HEK293 (cell line): ENCODE results near the gene PHPT1.

Source experiments
- CTCF ChIA-PET: fragments of 350-600 bp; formaldehyde crosslinking; extraction: SDS; loops from one replicate; lab custom pipeline; 2021; ENCODE audit warnings: antibody characterized with exemption; lab: Yijun Ruan, JAX
- POLR2A ChIA-PET: fragments of 300-600 bp; formaldehyde crosslinking; extraction: SDS; loops from one replicate; lab custom pipeline; 2020; ENCODE audit warnings: antibody characterized with exemption, inconsistent platforms; lab: Yijun Ruan, JAX
- H3K27ac ChIP-seq: fragments of 200-500 bp; sonication (Bioruptor generic); 2 replicates; pipeline ENCODE4 v1.5.1; 2014; ENCODE audit warnings: low read depth, low read length, control low read depth, inconsistent platforms; ENCODE audit errors: extremely low read depth
- H3K36me3 ChIP-seq, 2 experiments: fragments of 200-500 bp in 1 of 2; sonication (Bioruptor generic) in 1 of 2; 1 replicate in 1 of 2; 2 replicates in 1 of 2; pipeline ENCODE4 v1.5.1; 2014 to 2017; ENCODE audit warnings: inconsistent platforms in 2 of 2, low read length in 2 of 2; ENCODE audit not compliant: control insufficient read depth in 2 of 2, insufficient read depth in 1 of 2
- H3K4me1 ChIP-seq: fragments of 200-500 bp; sonication (Bioruptor generic); 2 replicates; pipeline ENCODE4 v1.5.1; 2014; ENCODE audit warnings: mild to moderate bottlenecking, low read length, inconsistent platforms; ENCODE audit not compliant: control insufficient read depth, insufficient read depth
- H3K4me3 ChIP-seq: 2 replicates; pipeline ENCODE4 v1.5.1; 2011; ENCODE audit warnings: low read depth, mild to moderate bottlenecking, control low read depth, low read length, moderate library complexity
- H3K9me3 ChIP-seq: fragments of 200-500 bp; sonication (Bioruptor generic); 2 replicates; pipeline ENCODE4 v1.5.1; 2014; ENCODE audit warnings: low read depth, low read length, inconsistent platforms; ENCODE audit not compliant: control insufficient read depth, insufficient read depth
- EGR2 ChIP-seq: fragments of 450-650 bp; formaldehyde crosslinking; IDR thresholded peaks from 2 replicates; pipeline ENCODE4 v1.5.1; 2016; ENCODE audit warnings: low read depth, missing biosample characterization, missing genetic modification characterization
- GLIS1 ChIP-seq: fragments of 450-650 bp; formaldehyde crosslinking; IDR thresholded peaks from 2 replicates; pipeline ENCODE4 v1.5.1; 2016; ENCODE audit warnings: missing biosample characterization, missing genetic modification characterization
- GLIS2 ChIP-seq: fragments of 450-650 bp; formaldehyde crosslinking; IDR thresholded peaks from 2 replicates; pipeline ENCODE4 v1.5.1; 2016; ENCODE audit warnings: missing biosample characterization, missing genetic modification characterization
- HOXC10 ChIP-seq: sonication (generic); formaldehyde crosslinking; IDR thresholded peaks from 2 replicates; pipeline ENCODE4 v1.8.1; 2023; ENCODE audit warnings: mild to moderate bottlenecking, missing genetic modification reagents
- KLF10 ChIP-seq: fragments of 450-650 bp; IDR thresholded peaks from 2 replicates; pipeline ENCODE4 v1.5.1; 2018; ENCODE audit warnings: missing biosample characterization, mild to moderate bottlenecking, missing genetic modification characterization
- KLF8 ChIP-seq: fragments of 450-650 bp; formaldehyde crosslinking; IDR thresholded peaks from 2 replicates; pipeline ENCODE4 v1.5.1; 2016; ENCODE audit warnings: missing biosample characterization, missing genetic modification characterization
- SCRT1 ChIP-seq: fragments of 450-650 bp; formaldehyde crosslinking; IDR thresholded peaks from 2 replicates; pipeline ENCODE4 v1.5.1; 2016; ENCODE audit warnings: missing biosample characterization, missing genetic modification characterization, borderline replicate concordance
- ZEB2 ChIP-seq: fragments of 450-650 bp; formaldehyde crosslinking; IDR thresholded peaks from 2 replicates; pipeline ENCODE4 v1.5.1; 2016; ENCODE audit warnings: missing biosample characterization, missing genetic modification characterization
- ZFHX2 ChIP-seq: fragments of 450-650 bp; formaldehyde crosslinking; conservative IDR thresholded peaks from 2 replicates; pipeline ENCODE4 v1.5.1; 2016; ENCODE audit warnings: missing biosample characterization, missing genetic modification characterization
- ZFP41 ChIP-seq: fragments of 450-650 bp; formaldehyde crosslinking; IDR thresholded peaks from 2 replicates; pipeline ENCODE4 v1.5.1; 2016; ENCODE audit warnings: missing biosample characterization, missing genetic modification characterization, borderline replicate concordance
- ZNF501 ChIP-seq: fragments of 450-650 bp; formaldehyde crosslinking; IDR thresholded peaks from 2 replicates; pipeline ENCODE4 v1.5.1; 2016; ENCODE audit warnings: missing biosample characterization, missing genetic modification characterization
- ZNF561 ChIP-seq: fragments of 450-650 bp; IDR thresholded peaks from 2 replicates; pipeline ENCODE4 v1.5.1; 2018; ENCODE audit warnings: missing biosample characterization, missing genetic modification characterization, borderline replicate concordance
- ZXDB ChIP-seq: fragments of 450-650 bp; formaldehyde crosslinking; IDR thresholded peaks from 2 replicates; pipeline ENCODE4 v1.5.1; 2016; ENCODE audit warnings: missing biosample characterization, missing genetic modification characterization
- TF ChIP-seq, protein P1 (sequence below): fragments of 450-650 bp; IDR thresholded peaks from 2 replicates; pipeline ENCODE4 v1.5.1; 2018; ENCODE audit warnings: missing biosample characterization, mild to moderate bottlenecking, missing genetic modification characterization
- TF ChIP-seq, protein P2 (sequence below): fragments of 450-650 bp; formaldehyde crosslinking; IDR thresholded peaks from 2 replicates; pipeline ENCODE4 v1.5.1; 2017; ENCODE audit warnings: missing biosample characterization, missing genetic modification characterization
- TF ChIP-seq, protein P3 (sequence below): fragments of 450-650 bp; formaldehyde crosslinking; IDR thresholded peaks from 2 replicates; pipeline ENCODE4 v1.5.1; 2016; ENCODE audit warnings: missing biosample characterization, missing genetic modification characterization
- TF ChIP-seq, protein P4 (sequence below): fragments of 450-650 bp; formaldehyde crosslinking; optimal IDR thresholded peaks from 2 replicates; pipeline ENCODE3; 2016; ENCODE audit warnings: missing biosample characterization, mild to moderate bottlenecking, missing genetic modification characterization
- TF ChIP-seq, protein P5 (sequence below): fragments of 450-650 bp; formaldehyde crosslinking; IDR thresholded peaks from 2 replicates; pipeline ENCODE4 v1.5.1; 2017; ENCODE audit warnings: missing biosample characterization, missing genetic modification characterization
- TF ChIP-seq, protein P6 (sequence below): fragments of 450-650 bp; formaldehyde crosslinking; IDR thresholded peaks from 2 replicates; pipeline ENCODE4 v1.5.1; 2016; ENCODE audit warnings: missing biosample characterization, missing genetic modification characterization, low read depth
- TF ChIP-seq, protein P7 (sequence below): fragments of 450-650 bp; formaldehyde crosslinking; IDR thresholded peaks from 2 replicates; pipeline ENCODE4 v1.5.1; 2017; ENCODE audit warnings: missing biosample characterization, mild to moderate bottlenecking, missing genetic modification characterization, moderate library complexity
- TF ChIP-seq, protein P8 (sequence below): fragments of 450-650 bp; formaldehyde crosslinking; IDR thresholded peaks from 2 replicates; pipeline ENCODE4 v1.5.1; 2016; ENCODE audit warnings: missing biosample characterization, missing genetic modification characterization, borderline replicate concordance

PHPT1 gene

DNA sequence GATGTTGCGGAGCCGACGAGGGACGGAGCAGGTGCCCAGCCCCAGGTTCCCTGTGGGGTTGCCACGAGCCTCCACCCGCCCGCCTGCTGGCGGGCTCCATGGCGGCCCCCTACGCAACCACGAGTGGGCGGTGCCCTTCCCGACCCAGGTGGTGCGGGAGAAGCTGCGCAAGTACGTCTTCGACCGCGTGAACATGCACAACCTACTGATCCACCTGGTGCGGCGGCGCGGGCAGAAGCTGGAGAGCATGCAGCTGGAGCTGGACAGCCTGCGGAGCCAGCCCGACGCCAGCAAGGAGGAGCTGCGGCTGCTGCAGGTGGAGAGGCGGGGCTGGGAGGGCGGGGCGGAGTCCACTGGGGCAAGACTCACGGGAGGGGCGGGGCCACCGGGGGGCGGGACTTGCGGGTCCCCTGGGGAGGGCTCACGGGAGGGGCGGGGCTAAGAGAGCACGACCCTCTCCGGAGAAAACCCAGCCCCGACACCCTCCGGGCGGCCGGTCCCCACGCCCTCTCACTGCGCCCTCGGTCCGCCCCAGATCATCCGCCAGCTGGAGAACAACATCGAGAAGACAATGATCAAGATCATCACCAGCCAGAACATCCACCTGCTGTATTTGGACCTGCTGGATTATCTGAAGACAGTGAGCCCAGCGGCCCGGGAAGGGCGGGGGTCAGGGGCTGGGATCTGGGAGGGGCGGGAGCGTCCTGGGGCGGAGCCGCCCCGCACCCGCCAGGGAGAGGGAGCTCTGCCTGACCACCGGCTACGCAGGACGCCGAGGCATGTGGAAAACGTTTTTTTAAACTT is 49.2 kb upstream of the PHPT1 start:
- Histone ChIP-seq H3K4me3 (peak overlapping the region; percentile 44), H3K27ac (peak overlapping the region; percentile 16; the same call in 1 of the 2 replicates), H3K36me3 (no peaks in the 10 kb centered on the region), H3K4me1 (peaks cover 14% of the 10 kb centered on the region), H3K9me3 (no peaks in the 10 kb centered on the region)
- ChIA-PET POLR2A (interaction anchor here (0.6 to 2.8 kb wide), 26 partner anchors 8 to 520 kb away, joined by 3 to 24 read pairs (median 4); partner anchors contain the start of genes AJM1, NOTCH1, PAXX and TMEM141), CTCF (interaction anchor here (0.6 to 3.0 kb wide), 10 partner anchors 7 to 437 kb away, joined by 3 to 18 read pairs (median 6); partner anchors contain the start of genes AJM1 and NPDC1)
- TF ChIP-seq ZNF561 (tag by site-specific recombination) (no peak), GLIS2 (tag by site-specific recombination) (peak; percentile 65), ZFP41 (tag by site-specific recombination) (no peak), ZEB2 (peak; percentile 75), GLIS1 (tag by site-specific recombination) (peak; percentile 46), EGR2 (tag by site-specific recombination) (peak; percentile 77), KLF10 (tag by site-specific recombination) (peak; percentile 36; the same call in 1 of the 2 replicates), HOXC10 (CRISPR knock-in tag) (no peak), ZXDB (tag by site-specific recombination) (0 out of 2 replicates have a peak, but pooled peaks have one; percentile 36), ZNF501 (tag by site-specific recombination) (no peak), ZFHX2 (tag by site-specific recombination) (peak; percentile 83), KLF8 (peak; percentile 86), SCRT1 (no peak)
- TF ChIP-seq, protein P1, sequence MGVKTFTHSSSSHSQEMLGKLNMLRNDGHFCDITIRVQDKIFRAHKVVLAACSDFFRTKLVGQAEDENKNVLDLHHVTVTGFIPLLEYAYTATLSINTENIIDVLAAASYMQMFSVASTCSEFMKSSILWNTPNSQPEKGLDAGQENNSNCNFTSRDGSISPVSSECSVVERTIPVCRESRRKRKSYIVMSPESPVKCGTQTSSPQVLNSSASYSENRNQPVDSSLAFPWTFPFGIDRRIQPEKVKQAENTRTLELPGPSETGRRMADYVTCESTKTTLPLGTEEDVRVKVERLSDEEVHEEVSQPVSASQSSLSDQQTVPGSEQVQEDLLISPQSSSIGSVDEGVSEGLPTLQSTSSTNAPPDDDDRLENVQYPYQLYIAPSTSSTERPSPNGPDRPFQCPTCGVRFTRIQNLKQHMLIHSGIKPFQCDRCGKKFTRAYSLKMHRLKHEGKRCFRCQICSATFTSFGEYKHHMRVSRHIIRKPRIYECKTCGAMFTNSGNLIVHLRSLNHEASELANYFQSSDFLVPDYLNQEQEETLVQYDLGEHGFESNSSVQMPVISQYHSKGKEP (tag by site-specific recombination), result peak; percentile 91
- TF ChIP-seq, protein P2, sequence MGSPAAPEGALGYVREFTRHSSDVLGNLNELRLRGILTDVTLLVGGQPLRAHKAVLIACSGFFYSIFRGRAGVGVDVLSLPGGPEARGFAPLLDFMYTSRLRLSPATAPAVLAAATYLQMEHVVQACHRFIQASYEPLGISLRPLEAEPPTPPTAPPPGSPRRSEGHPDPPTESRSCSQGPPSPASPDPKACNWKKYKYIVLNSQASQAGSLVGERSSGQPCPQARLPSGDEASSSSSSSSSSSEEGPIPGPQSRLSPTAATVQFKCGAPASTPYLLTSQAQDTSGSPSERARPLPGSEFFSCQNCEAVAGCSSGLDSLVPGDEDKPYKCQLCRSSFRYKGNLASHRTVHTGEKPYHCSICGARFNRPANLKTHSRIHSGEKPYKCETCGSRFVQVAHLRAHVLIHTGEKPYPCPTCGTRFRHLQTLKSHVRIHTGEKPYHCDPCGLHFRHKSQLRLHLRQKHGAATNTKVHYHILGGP, result no peak
- TF ChIP-seq, protein P3, sequence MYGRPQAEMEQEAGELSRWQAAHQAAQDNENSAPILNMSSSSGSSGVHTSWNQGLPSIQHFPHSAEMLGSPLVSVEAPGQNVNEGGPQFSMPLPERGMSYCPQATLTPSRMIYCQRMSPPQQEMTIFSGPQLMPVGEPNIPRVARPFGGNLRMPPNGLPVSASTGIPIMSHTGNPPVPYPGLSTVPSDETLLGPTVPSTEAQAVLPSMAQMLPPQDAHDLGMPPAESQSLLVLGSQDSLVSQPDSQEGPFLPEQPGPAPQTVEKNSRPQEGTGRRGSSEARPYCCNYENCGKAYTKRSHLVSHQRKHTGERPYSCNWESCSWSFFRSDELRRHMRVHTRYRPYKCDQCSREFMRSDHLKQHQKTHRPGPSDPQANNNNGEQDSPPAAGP, result peak; percentile 34; the same call in 1 of the 2 replicates
- TF ChIP-seq, protein P4, sequence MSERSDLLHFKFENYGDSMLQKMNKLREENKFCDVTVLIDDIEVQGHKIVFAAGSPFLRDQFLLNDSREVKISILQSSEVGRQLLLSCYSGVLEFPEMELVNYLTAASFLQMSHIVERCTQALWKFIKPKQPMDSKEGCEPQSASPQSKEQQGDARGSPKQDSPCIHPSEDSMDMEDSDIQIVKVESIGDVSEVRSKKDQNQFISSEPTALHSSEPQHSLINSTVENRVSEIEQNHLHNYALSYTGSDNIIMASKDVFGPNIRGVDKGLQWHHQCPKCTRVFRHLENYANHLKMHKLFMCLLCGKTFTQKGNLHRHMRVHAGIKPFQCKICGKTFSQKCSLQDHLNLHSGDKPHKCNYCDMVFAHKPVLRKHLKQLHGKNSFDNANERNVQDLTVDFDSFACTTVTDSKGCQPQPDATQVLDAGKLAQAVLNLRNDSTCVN (tag by site-specific recombination), result peak; percentile 33
- TF ChIP-seq, protein P5, sequence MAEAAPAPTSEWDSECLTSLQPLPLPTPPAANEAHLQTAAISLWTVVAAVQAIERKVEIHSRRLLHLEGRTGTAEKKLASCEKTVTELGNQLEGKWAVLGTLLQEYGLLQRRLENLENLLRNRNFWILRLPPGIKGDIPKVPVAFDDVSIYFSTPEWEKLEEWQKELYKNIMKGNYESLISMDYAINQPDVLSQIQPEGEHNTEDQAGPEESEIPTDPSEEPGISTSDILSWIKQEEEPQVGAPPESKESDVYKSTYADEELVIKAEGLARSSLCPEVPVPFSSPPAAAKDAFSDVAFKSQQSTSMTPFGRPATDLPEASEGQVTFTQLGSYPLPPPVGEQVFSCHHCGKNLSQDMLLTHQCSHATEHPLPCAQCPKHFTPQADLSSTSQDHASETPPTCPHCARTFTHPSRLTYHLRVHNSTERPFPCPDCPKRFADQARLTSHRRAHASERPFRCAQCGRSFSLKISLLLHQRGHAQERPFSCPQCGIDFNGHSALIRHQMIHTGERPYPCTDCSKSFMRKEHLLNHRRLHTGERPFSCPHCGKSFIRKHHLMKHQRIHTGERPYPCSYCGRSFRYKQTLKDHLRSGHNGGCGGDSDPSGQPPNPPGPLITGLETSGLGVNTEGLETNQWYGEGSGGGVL (tag by site-specific recombination), result 0 out of 2 replicates have a peak, but pooled peaks have one; percentile 9
- TF ChIP-seq, protein P6, sequence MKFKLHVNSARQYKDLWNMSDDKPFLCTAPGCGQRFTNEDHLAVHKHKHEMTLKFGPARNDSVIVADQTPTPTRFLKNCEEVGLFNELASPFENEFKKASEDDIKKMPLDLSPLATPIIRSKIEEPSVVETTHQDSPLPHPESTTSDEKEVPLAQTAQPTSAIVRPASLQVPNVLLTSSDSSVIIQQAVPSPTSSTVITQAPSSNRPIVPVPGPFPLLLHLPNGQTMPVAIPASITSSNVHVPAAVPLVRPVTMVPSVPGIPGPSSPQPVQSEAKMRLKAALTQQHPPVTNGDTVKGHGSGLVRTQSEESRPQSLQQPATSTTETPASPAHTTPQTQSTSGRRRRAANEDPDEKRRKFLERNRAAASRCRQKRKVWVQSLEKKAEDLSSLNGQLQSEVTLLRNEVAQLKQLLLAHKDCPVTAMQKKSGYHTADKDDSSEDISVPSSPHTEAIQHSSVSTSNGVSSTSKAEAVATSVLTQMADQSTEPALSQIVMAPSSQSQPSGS (tag by site-specific recombination), result no peak
- TF ChIP-seq, protein P7, sequence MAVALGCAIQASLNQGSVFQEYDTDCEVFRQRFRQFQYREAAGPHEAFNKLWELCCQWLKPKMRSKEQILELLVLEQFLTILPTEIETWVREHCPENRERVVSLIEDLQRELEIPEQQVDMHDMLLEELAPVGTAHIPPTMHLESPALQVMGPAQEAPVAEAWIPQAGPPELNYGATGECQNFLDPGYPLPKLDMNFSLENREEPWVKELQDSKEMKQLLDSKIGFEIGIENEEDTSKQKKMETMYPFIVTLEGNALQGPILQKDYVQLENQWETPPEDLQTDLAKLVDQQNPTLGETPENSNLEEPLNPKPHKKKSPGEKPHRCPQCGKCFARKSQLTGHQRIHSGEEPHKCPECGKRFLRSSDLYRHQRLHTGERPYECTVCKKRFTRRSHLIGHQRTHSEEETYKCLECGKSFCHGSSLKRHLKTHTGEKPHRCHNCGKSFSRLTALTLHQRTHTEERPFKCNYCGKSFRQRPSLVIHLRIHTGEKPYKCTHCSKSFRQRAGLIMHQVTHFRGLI (tag by site-specific recombination), result peak; percentile 40; the same call in 1 of the 2 replicates
- TF ChIP-seq, protein P8, sequence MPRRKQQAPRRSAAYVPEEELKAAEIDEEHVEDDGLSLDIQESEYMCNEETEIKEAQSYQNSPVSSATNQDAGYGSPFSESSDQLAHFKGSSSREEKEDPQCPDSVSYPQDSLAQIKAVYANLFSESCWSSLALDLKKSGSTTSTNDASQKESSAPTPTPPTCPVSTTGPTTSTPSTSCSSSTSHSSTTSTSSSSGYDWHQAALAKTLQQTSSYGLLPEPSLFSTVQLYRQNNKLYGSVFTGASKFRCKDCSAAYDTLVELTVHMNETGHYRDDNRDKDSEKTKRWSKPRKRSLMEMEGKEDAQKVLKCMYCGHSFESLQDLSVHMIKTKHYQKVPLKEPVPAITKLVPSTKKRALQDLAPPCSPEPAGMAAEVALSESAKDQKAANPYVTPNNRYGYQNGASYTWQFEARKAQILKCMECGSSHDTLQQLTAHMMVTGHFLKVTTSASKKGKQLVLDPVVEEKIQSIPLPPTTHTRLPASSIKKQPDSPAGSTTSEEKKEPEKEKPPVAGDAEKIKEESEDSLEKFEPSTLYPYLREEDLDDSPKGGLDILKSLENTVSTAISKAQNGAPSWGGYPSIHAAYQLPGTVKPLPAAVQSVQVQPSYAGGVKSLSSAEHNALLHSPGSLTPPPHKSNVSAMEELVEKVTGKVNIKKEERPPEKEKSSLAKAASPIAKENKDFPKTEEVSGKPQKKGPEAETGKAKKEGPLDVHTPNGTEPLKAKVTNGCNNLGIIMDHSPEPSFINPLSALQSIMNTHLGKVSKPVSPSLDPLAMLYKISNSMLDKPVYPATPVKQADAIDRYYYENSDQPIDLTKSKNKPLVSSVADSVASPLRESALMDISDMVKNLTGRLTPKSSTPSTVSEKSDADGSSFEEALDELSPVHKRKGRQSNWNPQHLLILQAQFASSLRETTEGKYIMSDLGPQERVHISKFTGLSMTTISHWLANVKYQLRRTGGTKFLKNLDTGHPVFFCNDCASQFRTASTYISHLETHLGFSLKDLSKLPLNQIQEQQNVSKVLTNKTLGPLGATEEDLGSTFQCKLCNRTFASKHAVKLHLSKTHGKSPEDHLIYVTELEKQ (tag by site-specific recombination), result no peak
